Mucosa of rectum (tissue), 2 donors: Measurements from ENCODE around the gene TMC6.

Experiments used
- H3K27ac ChIP-seq, 2 donors: one replicate each; pipeline ENCODE4 v1.7.0; 2013; ENCODE audit warnings: inconsistent platforms in 2 of 2, low read depth in 2 of 2, low read length in 2 of 2
- H3K27me3 ChIP-seq, 2 donors: one replicate each; pipeline ENCODE4 v1.7.0; 2013; ENCODE audit warnings: low read length in 2 of 2; ENCODE audit not compliant: control insufficient read depth in 2 of 2, insufficient read depth in 2 of 2
- H3K36me3 ChIP-seq, 2 donors: one replicate each; pipeline ENCODE4 v1.7.0; 2013; ENCODE audit warnings: low read length in 2 of 2; ENCODE audit not compliant: control insufficient read depth in 2 of 2, insufficient read depth in 2 of 2
- H3K4me1 ChIP-seq, 2 donors: one replicate each; pipeline ENCODE4 v1.7.0; 2013; ENCODE audit warnings: low read length in 2 of 2, mild to moderate bottlenecking in 1 of 2; ENCODE audit not compliant: control insufficient read depth in 2 of 2, insufficient read depth in 2 of 2
- H3K4me3 ChIP-seq, 2 donors: one replicate each; pipeline ENCODE4 v1.7.0; 2013; ENCODE audit warnings: low read length in 2 of 2
- H3K9ac ChIP-seq, 2 donors: one replicate each; pipeline ENCODE4 v1.7.0; 2013; ENCODE audit warnings: low read length in 2 of 2, low read depth in 1 of 2, mild to moderate bottlenecking in 1 of 2
- H3K9me3 ChIP-seq, 2 donors: one replicate each; pipeline ENCODE4 v1.7.0; 2013; ENCODE audit warnings: low read length in 2 of 2; ENCODE audit not compliant: control insufficient read depth in 2 of 2
- donor health status: healthy.
- donor health status: Normal muscosa, but diverticular disease.

Gene TMC6

GRCh38 chr17:78107457-78107856 is 21.1 kb downstream of the TMC6 start:
- Histone ChIP-seq H3K27ac (no peak overlapping the region), H3K36me3 (peaks cover 19 to 32% of the 10 kb centered on the region in 2 donors), H3K9ac (no peak overlapping the region), H3K9me3 (no peaks in the 10 kb centered on the region), H3K27me3 (no peaks in the 10 kb centered on the region), H3K4me1 (peaks cover 0 to 1% of the 10 kb centered on the region in 2 donors), H3K4me3 (no peak overlapping the region)

- Histone ChIP-seq H3K36me3 (peaks cover 19 to 29% of the 10 kb centered on the region in 2 donors), H3K27ac (no peak overlapping the region), H3K4me3 (no peak overlapping the region), H3K27me3 (no peaks in the 10 kb centered on the region), H3K4me1 (no peaks in the 10 kb centered on the region), H3K9me3 (no peaks in the 10 kb centered on the region), H3K9ac (no peak overlapping the region)
Measured at GRCh38 chr17:78106211-78106610, 22.3 kb downstream of the TMC6 start.

- Histone ChIP-seq H3K4me3 (no peak overlapping the region), H3K27ac (no peak overlapping the region), H3K4me1 (no peaks in the 10 kb centered on the region), H3K27me3 (no peaks in the 10 kb centered on the region), H3K9ac (no peak overlapping the region), H3K9me3 (no peaks in the 10 kb centered on the region), H3K36me3 (peaks cover 17 to 25% of the 10 kb centered on the region in 2 donors)
Measured at GRCh38 chr17:78105551-78105950, 23.0 kb downstream of the TMC6 start.

- Histone ChIP-seq H3K9ac (no peak overlapping the region), H3K9me3 (no peaks in the 10 kb centered on the region), H3K27ac (no peak overlapping the region), H3K4me1 (no peaks in the 10 kb centered on the region), H3K4me3 (no peak overlapping the region), H3K36me3 (peaks cover 20 to 21% of the 10 kb centered on the region in 2 donors), H3K27me3 (no peaks in the 10 kb centered on the region)
Measured at GRCh38 chr17:78105101-78105500, 23.5 kb downstream of the TMC6 start.

- H3K27ac ChIP-seq = no peak overlapping the region
- no peak overlapping the region for H3K4me3 ChIP-seq
- H3K36me3 ChIP-seq = peaks cover 19 to 23% of the 10 kb centered on the region in 2 donors
- no peaks in the 10 kb centered on the region for H3K4me1 ChIP-seq
- H3K27me3 ChIP-seq = no peaks in the 10 kb centered on the region
- no peaks in the 10 kb centered on the region for H3K9me3 ChIP-seq
- H3K9ac ChIP-seq = no peak overlapping the region
Measured at GRCh38 chr17:78104540-78104941, 24.0 kb downstream of the TMC6 start.

- peaks cover 22 to 26% of the 10 kb centered on the region in 2 donors for H3K36me3 ChIP-seq
- H3K9me3 ChIP-seq = no peaks in the 10 kb centered on the region
- no peaks in the 10 kb centered on the region for H3K4me1 ChIP-seq
- H3K27ac ChIP-seq = no peak overlapping the region
- no peak overlapping the region for H3K9ac ChIP-seq
- H3K27me3 ChIP-seq = no peaks in the 10 kb centered on the region
- no peak overlapping the region for H3K4me3 ChIP-seq
Measured at GRCh38 chr17:78103311-78103710, 25.2 kb downstream of the TMC6 start.

GRCh38 chr17:78101542-78101941 is 27.0 kb downstream of the TMC6 start:
- no peak overlapping the region for H3K4me3 ChIP-seq
- H3K36me3 ChIP-seq = peaks cover 32 to 39% of the 10 kb centered on the region in 2 donors
- no peak overlapping the region for H3K9ac ChIP-seq
- H3K9me3 ChIP-seq = no peaks in the 10 kb centered on the region
- no peaks in the 10 kb centered on the region for H3K4me1 ChIP-seq
- no peaks in the 10 kb centered on the region for H3K27me3 ChIP-seq
- H3K27ac ChIP-seq = no peak overlapping the region

- Histone ChIP-seq H3K4me1 (no peaks in the 10 kb centered on the region), H3K27ac (no peak overlapping the region), H3K36me3 (peaks cover 32 to 43% of the 10 kb centered on the region in 2 donors), H3K9ac (no peak overlapping the region), H3K27me3 (no peaks in the 10 kb centered on the region), H3K4me3 (no peak overlapping the region), H3K9me3 (no peaks in the 10 kb centered on the region)
Measured at GRCh38 chr17:78101112-78101511, 27.4 kb downstream of the TMC6 start.

- H3K9ac ChIP-seq = no peak overlapping the region
- no peaks in the 10 kb centered on the region for H3K9me3 ChIP-seq
- H3K4me3 ChIP-seq = no peak overlapping the region
- peaks cover 48 to 66% of the 10 kb centered on the region in 2 donors for H3K36me3 ChIP-seq
- no peak overlapping the region for H3K27ac ChIP-seq
- H3K27me3 ChIP-seq = no peaks in the 10 kb centered on the region
- H3K4me1 ChIP-seq = no peaks in the 10 kb centered on the region
Measured at GRCh38 chr17:78096093-78096492, 32.5 kb downstream of the TMC6 start.

- Histone ChIP-seq H3K9ac (no peak overlapping the region), H3K9me3 (no peaks in the 10 kb centered on the region), H3K27me3 (no peaks in the 10 kb centered on the region), H3K4me3 (no peak overlapping the region), H3K4me1 (no peaks in the 10 kb centered on the region), H3K27ac (no peak overlapping the region), H3K36me3 (peaks cover 50 to 72% of the 10 kb centered on the region in 2 donors)
Measured at GRCh38 chr17:78095035-78095434, 33.5 kb downstream of the TMC6 start.

- Histone ChIP-seq H3K4me1 (no peaks in the 10 kb centered on the region), H3K27ac (no peak overlapping the region), H3K4me3 (no peak overlapping the region), H3K9me3 (no peaks in the 10 kb centered on the region), H3K27me3 (no peaks in the 10 kb centered on the region), H3K9ac (no peak overlapping the region), H3K36me3 (peaks cover 43 to 68% of the 10 kb centered on the region in 2 donors)
Measured at GRCh38 chr17:78092794-78093324, 35.7 kb downstream of the TMC6 start.
